ENCODE measurements around the gene SECTM1. TPM values are rescaled to one million over a fixed set of nuclear protein-coding genes. Genes with fewer than 3 reads are reported as not detected.

SECTM1 gene
- total RNA-seq, 1 donor from 2014 or later = 6.7 TPM

GRCh38 chr17:82281502-82282238 is 51.9 kb downstream of the SECTM1 start:
- no peak for DNase-seq (ENCODE audit: low spot score)

GRCh38 chr17:82281076-82281475 is 52.5 kb downstream of the SECTM1 start:
- no peak for DNase-seq (ENCODE audit: low spot score)

GRCh38 chr17:82280537-82280936 is 53.0 kb downstream of the SECTM1 start:
- DNase-seq (ENCODE audit: low spot score) = no peak

GRCh38 chr17:82278786-82279391 is 54.7 kb downstream of the SECTM1 start:
- DNase-seq (ENCODE audit: low spot score) = no peak

GRCh38 chr17:82278308-82278707 is 55.3 kb downstream of the SECTM1 start:
- no peak for DNase-seq (ENCODE audit: low spot score)

GRCh38 chr17:82277851-82278250 is 55.7 kb downstream of the SECTM1 start:
- DNase-seq (ENCODE audit: low spot score) = no peak

- DNase-seq (ENCODE audit: low spot score) = no peak
Observed at GRCh38 chr17:82276938-82277337, 56.6 kb downstream of the SECTM1 start.

- DNase-seq (ENCODE audit: low spot score) = no peak
Observed at GRCh38 chr17:82275326-82275725, 58.2 kb downstream of the SECTM1 start.

GRCh38 chr17:82274134-82275020 is 59.2 kb downstream of the SECTM1 start:
- DNase-seq (ENCODE audit: low spot score) = no peak

GRCh38 chr17:82273327-82274133 is 60.0 kb downstream of the SECTM1 start, which contains the start of gene CSNK1D:
CSNK1D (minus strand) TSS chr17:82273700; CDS start chr17:82273381, 319 bp downstream.
- peak; percentile 94 for DNase-seq (ENCODE audit: low spot score)

- DNase-seq (ENCODE audit: low spot score) = no peak
Observed at GRCh38 chr17:82272495-82273326, 60.9 kb downstream of the SECTM1 start.

GRCh38 chr17:82271401-82271800 is 62.2 kb downstream of the SECTM1 start:
- DNase-seq (ENCODE audit: low spot score) = no peak

Other genes starting within 250 kb of the SECTM1 start
- gene FASN, start 235.5 kb downstream of the SECTM1 start, total RNA-seq (ENCODE audit: insufficient read depth, low replicate concordance) = 14.2 TPM
- 17.1 TPM for gene CCDC57, start 120.9 kb downstream of the SECTM1 start, total RNA-seq (ENCODE audit: insufficient read depth, low replicate concordance)
- gene SLC16A3, start 104.7 kb downstream of the SECTM1 start, total RNA-seq (ENCODE audit: insufficient read depth, low replicate concordance) = 140 TPM
- gene CSNK1D, start 60.1 kb downstream of the SECTM1 start, total RNA-seq (ENCODE audit: insufficient read depth, low replicate concordance) = 50.3 TPM
- 2.9 TPM for gene CD7, start 16.2 kb downstream of the SECTM1 start, total RNA-seq (ENCODE audit: insufficient read depth, low replicate concordance)
- gene TEX19, start 25.5 kb upstream of the SECTM1 start, total RNA-seq (ENCODE audit: insufficient read depth, low replicate concordance) = not detected
- 0.48 TPM for gene UTS2R, start 38.0 kb upstream of the SECTM1 start, total RNA-seq (ENCODE audit: insufficient read depth, low replicate concordance)
- gene HEXD, start 84.6 kb upstream of the SECTM1 start, total RNA-seq (ENCODE audit: insufficient read depth, low replicate concordance) = 12.5 TPM
- gene OGFOD3, start 84.8 kb upstream of the SECTM1 start, total RNA-seq (ENCODE audit: insufficient read depth, low replicate concordance) = 8.4 TPM
- gene CYBC1, start 117.0 kb upstream of the SECTM1 start, total RNA-seq (ENCODE audit: insufficient read depth, low replicate concordance) = 38.0 TPM
- 39.7 TPM for gene NARF, start 125.0 kb upstream of the SECTM1 start, total RNA-seq (ENCODE audit: insufficient read depth, low replicate concordance)
- gene FOXK2, start 186.0 kb upstream of the SECTM1 start, total RNA-seq (ENCODE audit: insufficient read depth, low replicate concordance) = 25.0 TPM

Data from umbilical cord (tissue), 2 donors.